GM21381 (cell line): Measurements from ENCODE around the gene MYBBP1A.

Source experiments
- ATAC-seq: cut with Tn5 transposase; IDR thresholded peaks from one replicate; pipeline ENCODE4 v1.9.1; 2021; ENCODE audit warnings: mild to moderate bottlenecking, moderate library complexity; ENCODE audit not compliant: unreplicated experiment

The MYBBP1A gene

GRCh38 chr17:4506175-4506813 lies 48.9 kb downstream of the MYBBP1A start:
- ATAC-seq, result no peak

GRCh38 chr17:4505187-4505586 lies 50.0 kb downstream of the MYBBP1A start:
- ATAC-seq, result no peak

- ATAC-seq, result no peak
Measured at GRCh38 chr17:4504188-4504587, 51.0 kb downstream of the MYBBP1A start.

- no peak for ATAC-seq
Measured at GRCh38 chr17:4503283-4504025, 51.7 kb downstream of the MYBBP1A start.

GRCh38 chr17:4502466-4503154 lies 52.6 kb downstream of the MYBBP1A start:
- no peak for ATAC-seq

- ATAC-seq, result no peak
Measured at GRCh38 chr17:4501295-4501949, 53.8 kb downstream of the MYBBP1A start.

GRCh38 chr17:4500191-4500571 lies 55.0 kb downstream of the MYBBP1A start:
- ATAC-seq, result no peak

- ATAC-seq, result no peak
Measured at GRCh38 chr17:4499431-4500190, 55.6 kb downstream of the MYBBP1A start.

GRCh38 chr17:4498461-4499397 lies 56.5 kb downstream of the MYBBP1A start, which contains the start of gene SPNS2:
Gene SPNS2 (plus strand): TSS chr17:4498881. CDS start chr17:4499048, 167 bp downstream.
- peak; percentile 69 for ATAC-seq

- no peak for ATAC-seq
Measured at GRCh38 chr17:4497101-4497824, 57.9 kb downstream of the MYBBP1A start.

- ATAC-seq, result no peak
Measured at GRCh38 chr17:4492721-4493561, 62.2 kb downstream of the MYBBP1A start.

GRCh38 chr17:4490637-4491061 lies 64.5 kb downstream of the MYBBP1A start:
- no peak for ATAC-seq

- no peak for ATAC-seq
Measured at GRCh38 chr17:4490109-4490591, 65.0 kb downstream of the MYBBP1A start.

GRCh38 chr17:4488989-4489595 lies 66.1 kb downstream of the MYBBP1A start:
- ATAC-seq, result no peak
